Measurements from ENCODE around the gene DCAF5.

Gene DCAF5

DNA sequence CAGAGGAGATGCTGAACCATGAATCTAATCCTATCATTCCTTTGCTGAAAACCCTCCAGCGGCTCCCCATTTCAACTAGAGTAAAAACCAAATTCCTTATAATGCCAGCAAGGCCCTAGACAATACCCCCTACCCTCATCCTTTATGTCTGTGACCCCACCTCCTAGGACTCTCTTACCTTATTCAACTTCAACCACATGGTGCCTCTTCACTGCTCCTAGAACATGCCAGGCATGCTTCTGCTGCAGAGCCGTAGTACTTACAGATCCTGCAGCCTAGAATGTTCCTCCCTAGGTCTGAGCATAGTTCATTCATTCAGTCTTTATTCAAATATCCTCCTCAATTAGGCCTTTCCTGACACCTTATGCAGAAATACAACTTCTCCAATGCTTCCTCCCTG is 54.9 kb downstream of the DCAF5 start:
- DNase-seq = no peak
- H3K27me3 Mint-ChIP-seq (ENCODE audit: low read depth, poor library complexity) = no peaks in the 10 kb centered on the region
- H3K4me1 Mint-ChIP-seq = peaks cover 47% of the 10 kb centered on the region
- H3K4me3 Mint-ChIP-seq = no peak overlapping the region
- H3K9me3 Mint-ChIP-seq = no peaks in the 10 kb centered on the region
- TF ChIP-seq, protein P1, sequence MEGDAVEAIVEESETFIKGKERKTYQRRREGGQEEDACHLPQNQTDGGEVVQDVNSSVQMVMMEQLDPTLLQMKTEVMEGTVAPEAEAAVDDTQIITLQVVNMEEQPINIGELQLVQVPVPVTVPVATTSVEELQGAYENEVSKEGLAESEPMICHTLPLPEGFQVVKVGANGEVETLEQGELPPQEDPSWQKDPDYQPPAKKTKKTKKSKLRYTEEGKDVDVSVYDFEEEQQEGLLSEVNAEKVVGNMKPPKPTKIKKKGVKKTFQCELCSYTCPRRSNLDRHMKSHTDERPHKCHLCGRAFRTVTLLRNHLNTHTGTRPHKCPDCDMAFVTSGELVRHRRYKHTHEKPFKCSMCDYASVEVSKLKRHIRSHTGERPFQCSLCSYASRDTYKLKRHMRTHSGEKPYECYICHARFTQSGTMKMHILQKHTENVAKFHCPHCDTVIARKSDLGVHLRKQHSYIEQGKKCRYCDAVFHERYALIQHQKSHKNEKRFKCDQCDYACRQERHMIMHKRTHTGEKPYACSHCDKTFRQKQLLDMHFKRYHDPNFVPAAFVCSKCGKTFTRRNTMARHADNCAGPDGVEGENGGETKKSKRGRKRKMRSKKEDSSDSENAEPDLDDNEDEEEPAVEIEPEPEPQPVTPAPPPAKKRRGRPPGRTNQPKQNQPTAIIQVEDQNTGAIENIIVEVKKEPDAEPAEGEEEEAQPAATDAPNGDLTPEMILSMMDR (IDR thresholded peaks at IDR 0.05) = no peak
- H3K36me3 Mint-ChIP-seq (ENCODE audit: low read depth) = peaks cover 27% of the 10 kb centered on the region
- no peak overlapping the region for H3K27ac Mint-ChIP-seq

DNA sequence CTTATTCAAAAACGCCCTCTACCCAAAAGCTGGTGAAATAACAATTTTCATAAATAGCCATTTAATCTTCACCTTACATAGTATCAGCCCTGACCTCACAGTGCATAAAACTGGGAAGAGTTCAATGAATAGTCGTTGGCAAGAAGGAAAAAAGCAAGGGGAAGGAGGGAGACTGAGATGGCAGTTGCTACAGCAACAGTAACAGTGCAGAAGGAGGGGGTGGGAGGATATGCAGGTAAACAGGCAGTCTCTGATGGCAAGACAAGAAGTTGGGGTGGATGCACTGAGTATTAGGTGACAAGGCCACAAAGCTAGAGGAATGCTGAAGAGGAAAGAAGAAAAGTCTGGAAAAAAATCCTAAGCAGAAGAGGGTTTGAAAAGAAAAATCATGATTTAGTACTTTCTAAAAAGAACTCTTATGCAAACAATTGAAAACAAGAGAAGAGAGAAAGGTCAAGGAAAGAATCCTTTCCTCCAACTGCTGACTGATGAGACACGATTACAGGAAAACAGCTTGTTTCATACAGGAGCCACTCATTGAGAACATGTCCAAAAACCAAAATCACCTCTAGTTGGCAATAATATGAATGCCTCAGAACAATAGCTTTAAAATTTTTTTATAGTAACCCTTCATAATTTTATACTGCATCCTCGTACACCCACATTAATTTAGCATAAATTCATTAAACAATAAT is 56.0 kb downstream of the DCAF5 start:
- Mint-ChIP-seq H3K27me3 (ENCODE audit: low read depth, poor library complexity) (no peaks in the 10 kb centered on the region), H3K4me1 (peaks cover 47% of the 10 kb centered on the region), H3K4me3 (no peak overlapping the region), H3K27ac (peak overlapping the region; percentile 91), H3K36me3 (ENCODE audit: low read depth) (peaks cover 21% of the 10 kb centered on the region), H3K9me3 (no peaks in the 10 kb centered on the region)
- no peak for DNase-seq
- TF ChIP-seq, protein P1 (IDR thresholded peaks at IDR 0.05) = no peak

DNA sequence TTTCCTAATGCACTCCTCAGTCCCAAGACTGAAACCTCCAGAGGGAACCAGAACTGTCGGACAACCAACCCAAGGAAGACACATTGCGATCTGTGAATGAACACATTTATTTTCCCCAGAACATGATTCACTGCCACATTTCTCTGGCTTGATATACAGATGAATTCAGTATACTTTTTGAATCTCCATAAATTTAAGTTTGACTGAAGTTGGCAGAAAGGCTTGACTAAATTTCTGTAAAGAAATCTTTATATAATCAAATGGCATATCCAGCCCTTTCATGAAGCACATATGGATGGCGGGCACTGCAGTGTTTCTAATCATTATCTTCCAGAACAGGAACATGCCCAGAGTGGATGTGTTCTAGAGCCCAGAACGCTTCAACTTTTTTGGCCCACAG is 56.7 kb downstream of the DCAF5 start:
- TF ChIP-seq, protein P1 (IDR thresholded peaks at IDR 0.05) = no peak
- peaks cover 25% of the 10 kb centered on the region for H3K36me3 Mint-ChIP-seq (ENCODE audit: low read depth)
- DNase-seq = no peak
- no peaks in the 10 kb centered on the region for H3K27me3 Mint-ChIP-seq (ENCODE audit: low read depth, poor library complexity)
- no peaks in the 10 kb centered on the region for H3K9me3 Mint-ChIP-seq
- H3K4me1 Mint-ChIP-seq = peaks cover 44% of the 10 kb centered on the region
- no peak overlapping the region for H3K4me3 Mint-ChIP-seq
- peak overlapping the region; percentile 28 for H3K27ac Mint-ChIP-seq

DNA sequence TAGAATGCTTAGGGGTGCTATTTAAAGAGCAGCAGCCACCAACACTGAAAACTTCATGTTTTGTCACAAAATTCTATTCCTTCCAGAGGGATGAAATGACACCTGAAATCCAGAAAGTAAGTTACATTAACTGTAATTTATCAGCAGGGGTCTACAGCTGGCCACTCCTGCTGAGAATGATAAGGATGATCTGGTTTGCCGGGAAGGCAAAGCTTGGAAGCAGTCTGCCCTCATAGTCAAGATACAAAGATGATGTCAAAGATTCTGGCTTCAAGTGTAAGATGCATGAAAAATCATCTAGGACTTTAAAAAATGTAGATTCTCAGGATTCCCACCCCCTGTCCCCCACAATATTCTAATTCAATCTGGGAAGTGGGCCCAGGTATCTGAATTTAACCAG is 58.4 kb downstream of the DCAF5 start:
- DNase-seq = no peak
- peak overlapping the region; percentile 10 for H3K27ac Mint-ChIP-seq

DNA sequence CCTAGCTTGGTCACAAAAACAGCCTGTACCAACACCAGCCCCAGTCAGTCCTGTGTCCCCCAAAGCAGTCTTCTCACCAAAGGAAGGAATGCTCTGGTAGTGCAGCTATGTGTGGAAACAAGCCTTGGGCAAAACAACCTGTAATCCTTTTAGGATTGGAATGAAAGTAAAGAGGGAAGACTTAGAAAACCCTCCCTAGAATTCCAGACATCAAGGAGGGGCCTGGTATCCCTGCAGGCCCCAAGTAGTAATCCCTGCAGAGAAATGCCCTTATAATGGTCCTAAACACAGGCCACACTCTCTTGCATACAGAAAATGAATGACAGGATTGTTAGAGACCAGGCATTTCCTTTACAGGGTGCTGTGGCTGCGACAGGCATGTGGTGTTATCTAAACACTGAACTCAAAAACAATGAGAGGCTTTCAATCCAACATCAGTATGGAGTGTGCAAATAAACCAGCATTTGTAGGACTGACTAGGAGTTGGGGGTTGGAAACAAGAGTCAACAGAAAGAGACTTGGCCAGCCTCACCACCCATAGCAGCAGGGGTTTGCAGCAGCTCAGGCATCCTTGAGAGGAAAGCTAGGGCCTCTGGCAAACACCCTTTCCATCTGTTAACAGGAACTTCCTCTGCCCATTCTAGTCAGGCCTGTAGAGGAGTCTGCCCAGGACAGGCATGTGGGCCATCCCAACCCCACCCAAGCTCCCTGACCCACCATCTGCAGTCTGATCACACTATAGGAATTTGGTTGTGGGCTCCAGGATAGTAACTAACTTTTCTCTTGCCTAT is 59.1 kb downstream of the DCAF5 start:
- DNase-seq = no peak
- TF ChIP-seq, protein P1 (IDR thresholded peaks at IDR 0.05) = no peak
- Mint-ChIP-seq H3K27ac (peak overlapping the region; percentile 10), H3K4me1 (peaks cover 36% of the 10 kb centered on the region), H3K36me3 (ENCODE audit: low read depth) (peaks cover 25% of the 10 kb centered on the region), H3K4me3 (no peak overlapping the region), H3K9me3 (no peaks in the 10 kb centered on the region), H3K27me3 (ENCODE audit: low read depth, poor library complexity) (no peaks in the 10 kb centered on the region)

More for the DNA sequence above, 58.4 kb downstream of the DCAF5 start:
- Mint-ChIP-seq H3K36me3 (ENCODE audit: low read depth) (peaks cover 30% of the 10 kb centered on the region), H3K4me1 (peaks cover 42% of the 10 kb centered on the region), H3K9me3 (no peaks in the 10 kb centered on the region), H3K4me3 (no peak overlapping the region), H3K27me3 (ENCODE audit: low read depth, poor library complexity) (no peaks in the 10 kb centered on the region)
- TF ChIP-seq, protein P1 (IDR thresholded peaks at IDR 0.05) = no peak

All from nephron progenitor cell (in vitro differentiated cells).